Measurements from ENCODE around the gene ELSPBP1.

- TF ChIP-seq, protein P1, sequence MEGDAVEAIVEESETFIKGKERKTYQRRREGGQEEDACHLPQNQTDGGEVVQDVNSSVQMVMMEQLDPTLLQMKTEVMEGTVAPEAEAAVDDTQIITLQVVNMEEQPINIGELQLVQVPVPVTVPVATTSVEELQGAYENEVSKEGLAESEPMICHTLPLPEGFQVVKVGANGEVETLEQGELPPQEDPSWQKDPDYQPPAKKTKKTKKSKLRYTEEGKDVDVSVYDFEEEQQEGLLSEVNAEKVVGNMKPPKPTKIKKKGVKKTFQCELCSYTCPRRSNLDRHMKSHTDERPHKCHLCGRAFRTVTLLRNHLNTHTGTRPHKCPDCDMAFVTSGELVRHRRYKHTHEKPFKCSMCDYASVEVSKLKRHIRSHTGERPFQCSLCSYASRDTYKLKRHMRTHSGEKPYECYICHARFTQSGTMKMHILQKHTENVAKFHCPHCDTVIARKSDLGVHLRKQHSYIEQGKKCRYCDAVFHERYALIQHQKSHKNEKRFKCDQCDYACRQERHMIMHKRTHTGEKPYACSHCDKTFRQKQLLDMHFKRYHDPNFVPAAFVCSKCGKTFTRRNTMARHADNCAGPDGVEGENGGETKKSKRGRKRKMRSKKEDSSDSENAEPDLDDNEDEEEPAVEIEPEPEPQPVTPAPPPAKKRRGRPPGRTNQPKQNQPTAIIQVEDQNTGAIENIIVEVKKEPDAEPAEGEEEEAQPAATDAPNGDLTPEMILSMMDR (IDR thresholded peaks at IDR 0.05; ENCODE audit: extremely low read depth in 1 of 2, insufficient read depth in 1 of 2, low read depth in 1 of 2, low read length in 2 of 2): no peak
- TF ChIP-seq POLR2A (IDR thresholded peaks at IDR 0.05; ENCODE audit: low read depth, low read length) (no peak), POLR2AphosphoS5 (IDR thresholded peaks at IDR 0.05; ENCODE audit: insufficient read depth, low read depth, low read length) (no peak)
Observed at GRCh38 chr19:48051335-48052033, 57.1 kb downstream of the ELSPBP1 start.

Measured in endothelial cell of umbilical vein (primary cell).